SU-DHL-6 (cell line): ENCODE data around the gene HEATR1.

Experiments used
- H2AFZ ChIP-seq: fragments of 200-600 bp; sonication (generic); 2 replicates; pipeline ENCODE4 v1.6.1; 2014; ENCODE audit warnings: low read depth, mild to moderate bottlenecking, moderate library complexity, mixed read lengths, antibody characterized with exemption, low read length; ENCODE audit not compliant: severe bottlenecking
- H3F3A ChIP-seq: fragments of 200-600 bp; shearing (Covaris generic); 2 replicates; pipeline ENCODE4 v1.6.0; 2016; ENCODE audit warnings: antibody characterized with exemption, mild to moderate bottlenecking; ENCODE audit not compliant: insufficient read depth
- H3K27ac ChIP-seq: fragments of 200-600 bp; sonication (generic); 2 replicates; pipeline ENCODE4 v1.5.1; 2016; ENCODE audit warnings: low read depth, mild to moderate bottlenecking, low read length, moderate library complexity, mixed read lengths
- H3K27me3 ChIP-seq: fragments of 200-600 bp; sonication (generic), shearing (Covaris generic); 2 replicates; pipeline ENCODE4 v1.6.0; 2014; ENCODE audit warnings: mild to moderate bottlenecking, low read length
- H3K36me3 ChIP-seq: fragments of 200-600 bp; sonication (generic); 2 replicates; pipeline ENCODE4 v1.6.1; 2014; ENCODE audit warnings: mild to moderate bottlenecking, low read length, mixed read lengths
- H3K4me2 ChIP-seq: fragments of 300-600, 200-600 bp; shearing (Covaris generic), sonication (generic); 2 replicates; pipeline ENCODE4 v1.6.0; 2014; ENCODE audit warnings: low read length, low read depth, mild to moderate bottlenecking; ENCODE audit not compliant: poor library complexity, severe bottlenecking
- H3K4me3 ChIP-seq: fragments of 200-600 bp; sonication (generic); 2 replicates; pipeline ENCODE4 v1.5.1; 2014; ENCODE audit warnings: antibody characterized with exemption, low read length, mild to moderate bottlenecking, mixed read lengths; ENCODE audit not compliant: insufficient read depth, poor library complexity, severe bottlenecking
- H3K79me2 ChIP-seq: fragments of 200-600 bp; sonication (generic); 2 replicates; pipeline ENCODE4 v1.6.1; 2014; ENCODE audit warnings: mild to moderate bottlenecking, low read length, moderate library complexity; ENCODE audit not compliant: insufficient read depth
- H3K9ac ChIP-seq: fragments of 200-600 bp; sonication (generic); 2 replicates; pipeline ENCODE4 v1.7.0; 2014; ENCODE audit warnings: mild to moderate bottlenecking, low read length
- H3K9me2 ChIP-seq: fragments of 200-600 bp; sonication (generic); replicated peaks from 2 replicates; pipeline ENCODE4 v1.6.1; 2014; ENCODE audit warnings: low read length; ENCODE audit not compliant: insufficient read depth
- H3K9me3 ChIP-seq: fragments of 200-600 bp; sonication (generic); 2 replicates; pipeline ENCODE4 v1.6.1; 2014; ENCODE audit warnings: low read length, mixed read lengths; ENCODE audit not compliant: insufficient read depth
- H4K20me1 ChIP-seq: fragments of 200-600 bp; sonication (generic); 2 replicates; pipeline ENCODE4 v1.6.1; 2014; ENCODE audit warnings: low read depth, mild to moderate bottlenecking, antibody characterized with exemption, low read length, moderate library complexity, mixed read lengths
- EZH2phosphoT487 ChIP-seq: fragments of 200-600 bp; sonication (generic), shearing (Covaris generic); conservative IDR thresholded peaks from 2 replicates; pipeline ENCODE4 v1.6.1; 2018; ENCODE audit warnings: mild to moderate bottlenecking, antibody characterized with exemption, low read length, moderate library complexity, mixed read lengths
- TF ChIP-seq, protein P1 (sequence below): fragments of 200-600 bp; sonication (generic); IDR thresholded peaks from one replicate; pipeline ENCODE4 v1.5.1; 2017; ENCODE audit warnings: antibody characterized with exemption, mild to moderate bottlenecking, low read length, moderate library complexity; ENCODE audit not compliant: insufficient read depth, poor library complexity, severe bottlenecking

HEATR1 gene

DNA sequence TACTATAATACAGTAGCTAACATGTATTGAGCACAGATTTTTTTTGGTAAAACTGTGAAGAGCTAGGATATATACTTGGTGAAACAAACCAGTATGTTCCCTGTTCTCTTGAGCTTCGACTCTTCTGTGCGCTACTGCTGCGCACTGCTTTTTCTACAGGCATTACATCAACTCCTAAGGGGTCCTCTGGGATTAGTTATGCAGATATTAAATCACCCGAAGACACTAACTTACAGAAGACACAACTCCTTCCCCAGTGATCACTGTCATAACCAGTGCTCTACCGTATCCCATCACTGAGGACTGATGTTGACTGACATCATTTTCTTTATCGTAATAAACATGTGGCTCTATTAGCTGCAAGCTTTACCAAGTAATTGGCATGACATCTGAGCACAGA is 55.9 kb downstream of the HEATR1 start:
- Histone ChIP-seq H3F3A (no peaks in the 10 kb centered on the region), H3K79me2 (no peaks in the 10 kb centered on the region), H3K9ac (no peak overlapping the region), H2AFZ (no peak overlapping the region), H4K20me1 (no peaks in the 10 kb centered on the region), H3K27ac (no peak overlapping the region), H3K4me2 (no peak overlapping the region), H3K4me3 (no peak overlapping the region), H3K27me3 (no peaks in the 10 kb centered on the region), H3K36me3 (peaks cover 50% of the 10 kb centered on the region), H3K9me3 (no peaks in the 10 kb centered on the region), H3K9me2 (no peaks in the 10 kb centered on the region)
- TF ChIP-seq EZH2phosphoT487, result no peak
- TF ChIP-seq, protein P1, sequence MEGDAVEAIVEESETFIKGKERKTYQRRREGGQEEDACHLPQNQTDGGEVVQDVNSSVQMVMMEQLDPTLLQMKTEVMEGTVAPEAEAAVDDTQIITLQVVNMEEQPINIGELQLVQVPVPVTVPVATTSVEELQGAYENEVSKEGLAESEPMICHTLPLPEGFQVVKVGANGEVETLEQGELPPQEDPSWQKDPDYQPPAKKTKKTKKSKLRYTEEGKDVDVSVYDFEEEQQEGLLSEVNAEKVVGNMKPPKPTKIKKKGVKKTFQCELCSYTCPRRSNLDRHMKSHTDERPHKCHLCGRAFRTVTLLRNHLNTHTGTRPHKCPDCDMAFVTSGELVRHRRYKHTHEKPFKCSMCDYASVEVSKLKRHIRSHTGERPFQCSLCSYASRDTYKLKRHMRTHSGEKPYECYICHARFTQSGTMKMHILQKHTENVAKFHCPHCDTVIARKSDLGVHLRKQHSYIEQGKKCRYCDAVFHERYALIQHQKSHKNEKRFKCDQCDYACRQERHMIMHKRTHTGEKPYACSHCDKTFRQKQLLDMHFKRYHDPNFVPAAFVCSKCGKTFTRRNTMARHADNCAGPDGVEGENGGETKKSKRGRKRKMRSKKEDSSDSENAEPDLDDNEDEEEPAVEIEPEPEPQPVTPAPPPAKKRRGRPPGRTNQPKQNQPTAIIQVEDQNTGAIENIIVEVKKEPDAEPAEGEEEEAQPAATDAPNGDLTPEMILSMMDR, result no peak

DNA sequence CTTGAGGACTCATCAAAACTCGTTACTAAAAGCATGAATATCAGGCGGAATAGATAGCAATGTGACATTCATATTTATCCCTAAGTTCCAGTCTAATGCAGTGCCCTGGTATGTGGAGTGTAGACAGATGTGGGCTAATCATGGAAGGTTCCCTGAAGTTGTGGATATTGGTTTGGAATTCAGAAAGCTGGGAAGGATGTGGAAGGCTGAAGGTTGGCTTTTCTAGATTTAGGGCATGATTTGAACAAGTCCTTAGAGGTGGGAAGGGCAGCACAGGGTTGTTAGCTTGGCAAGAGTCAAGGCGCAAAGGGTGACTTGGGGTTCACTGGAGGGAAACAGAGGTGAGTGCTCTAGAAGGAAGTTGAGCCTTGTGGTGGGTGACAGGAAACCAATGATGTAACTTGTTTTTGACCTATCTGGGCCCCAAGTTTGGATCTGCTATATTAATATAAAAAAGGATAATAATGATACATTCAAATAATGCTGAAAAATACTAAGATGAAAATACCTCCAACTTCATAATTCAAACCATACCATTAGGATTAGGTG is 58.6 kb downstream of the HEATR1 start:
- Histone ChIP-seq H4K20me1 (no peaks in the 10 kb centered on the region), H3K4me2 (no peak overlapping the region), H3K79me2 (no peaks in the 10 kb centered on the region), H3K27ac (no peak overlapping the region), H3K9me2 (no peaks in the 10 kb centered on the region), H3K27me3 (no peaks in the 10 kb centered on the region), H3K4me3 (no peak overlapping the region), H2AFZ (no peak overlapping the region), H3F3A (no peaks in the 10 kb centered on the region), H3K36me3 (peaks cover 23% of the 10 kb centered on the region; the same call in 1 of the 2 replicates), H3K9me3 (no peaks in the 10 kb centered on the region), H3K9ac (no peak overlapping the region)
- no peak for TF ChIP-seq EZH2phosphoT487
- TF ChIP-seq, protein P1, result no peak

DNA sequence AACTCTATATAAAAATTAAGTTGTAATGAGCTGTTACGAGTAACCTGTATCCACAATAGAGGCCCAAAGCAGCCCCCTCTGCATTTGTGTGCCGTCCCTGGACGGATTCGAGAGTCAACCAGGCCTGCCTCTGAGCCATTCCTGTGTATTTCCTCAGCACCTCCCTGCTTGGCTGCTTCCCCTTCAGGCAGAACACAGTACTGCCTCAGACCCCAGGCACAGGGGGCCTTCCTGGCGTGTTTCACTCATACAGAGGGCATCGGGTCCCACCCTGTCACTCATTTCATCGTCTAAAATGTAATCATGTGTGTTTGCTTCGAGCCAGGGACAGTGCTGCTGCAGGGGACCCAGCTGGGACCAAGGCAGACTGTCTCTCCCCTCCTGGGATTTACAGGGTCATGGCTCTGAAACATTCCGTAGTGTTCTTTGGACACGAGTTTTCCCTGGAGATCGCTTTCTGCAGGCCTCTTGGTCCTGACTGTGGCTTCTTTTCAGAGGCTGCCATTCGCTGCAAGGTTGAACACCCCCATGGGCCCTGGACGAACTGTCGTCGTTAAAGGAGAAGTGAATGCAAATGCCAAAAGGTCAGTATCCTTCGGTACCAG is 61.1 kb downstream of the HEATR1 start:
- H3K4me3 ChIP-seq, result no peak overlapping the region
- H3K9me3 ChIP-seq, result no peaks in the 10 kb centered on the region

More for the DNA sequence above, 61.1 kb downstream of the HEATR1 start:
- Histone ChIP-seq H3K27me3 (no peaks in the 10 kb centered on the region), H3K9ac (no peak overlapping the region), H3F3A (no peaks in the 10 kb centered on the region), H3K79me2 (no peaks in the 10 kb centered on the region), H2AFZ (no peak overlapping the region), H3K27ac (no peak overlapping the region), H3K36me3 (peaks cover 6% of the 10 kb centered on the region; the same call in 1 of the 2 replicates), H4K20me1 (no peaks in the 10 kb centered on the region), H3K9me2 (no peaks in the 10 kb centered on the region), H3K4me2 (no peak overlapping the region)
- TF ChIP-seq, protein P1, result no peak
- no peak for TF ChIP-seq EZH2phosphoT487
